NCI-H2196 treated with DMSO at 0.1 percent for 48 hours (cell line): ENCODE data around the gene ATP8A1.
"Not testable (repeated sequence)": the region's sequence is repeated elsewhere in the genome, so short reads cannot be mapped to it uniquely, and the experiment has no call there.

Experiments used
- DNase-seq: peaks from one replicate; lab custom pipeline; 2025; ENCODE audit not compliant: unreplicated experiment; lab: John Stamatoyannopoulos, UW

ATP8A1 gene

GRCh38 chr4:42513748-42514492 lies 143.0 kb downstream of the ATP8A1 start:
- DNase-seq: no peak

GRCh38 chr4:42512226-42512625 lies 144.7 kb downstream of the ATP8A1 start:
- DNase-seq: no peak

- no peak for DNase-seq
Observed at GRCh38 chr4:42510225-42510624, 146.7 kb downstream of the ATP8A1 start.

GRCh38 chr4:42501624-42502401 lies 155.1 kb downstream of the ATP8A1 start:
- no peak for DNase-seq

- DNase-seq: no peak
Observed at GRCh38 chr4:42498040-42498439, 158.9 kb downstream of the ATP8A1 start.

GRCh38 chr4:42497142-42497910 lies 159.6 kb downstream of the ATP8A1 start:
- DNase-seq: no peak

- DNase-seq: no peak
Observed at GRCh38 chr4:42492962-42493361, 163.9 kb downstream of the ATP8A1 start.

- DNase-seq: no peak
Observed at GRCh38 chr4:42490015-42490414, 166.9 kb downstream of the ATP8A1 start.

GRCh38 chr4:42489095-42489494 lies 167.8 kb downstream of the ATP8A1 start:
- no peak for DNase-seq

GRCh38 chr4:42488554-42488953 lies 168.4 kb downstream of the ATP8A1 start:
- no peak for DNase-seq

GRCh38 chr4:42488114-42488513 lies 168.8 kb downstream of the ATP8A1 start:
- no peak for DNase-seq

- DNase-seq: no peak
Observed at GRCh38 chr4:42487230-42487629, 169.7 kb downstream of the ATP8A1 start.

GRCh38 chr4:42486156-42486555 lies 170.7 kb downstream of the ATP8A1 start:
- DNase-seq: not testable (repeated sequence)

GRCh38 chr4:42484630-42485029 lies 172.3 kb downstream of the ATP8A1 start:
- DNase-seq: no peak

GRCh38 chr4:42483426-42484379 lies 173.2 kb downstream of the ATP8A1 start:
- no peak for DNase-seq

- DNase-seq: no peak
Observed at GRCh38 chr4:42482516-42483327, 174.2 kb downstream of the ATP8A1 start.

GRCh38 chr4:42480717-42481116 lies 176.2 kb downstream of the ATP8A1 start:
- DNase-seq: no peak

- DNase-seq: no peak
Observed at GRCh38 chr4:42480281-42480680, 176.6 kb downstream of the ATP8A1 start.

- no peak for DNase-seq
Observed at GRCh38 chr4:42478946-42479345, 178.0 kb downstream of the ATP8A1 start.

- DNase-seq: no peak
Observed at GRCh38 chr4:42478509-42478908, 178.4 kb downstream of the ATP8A1 start.
